ENCODE results near the gene MAS1L.

MAS1L gene

DNA sequence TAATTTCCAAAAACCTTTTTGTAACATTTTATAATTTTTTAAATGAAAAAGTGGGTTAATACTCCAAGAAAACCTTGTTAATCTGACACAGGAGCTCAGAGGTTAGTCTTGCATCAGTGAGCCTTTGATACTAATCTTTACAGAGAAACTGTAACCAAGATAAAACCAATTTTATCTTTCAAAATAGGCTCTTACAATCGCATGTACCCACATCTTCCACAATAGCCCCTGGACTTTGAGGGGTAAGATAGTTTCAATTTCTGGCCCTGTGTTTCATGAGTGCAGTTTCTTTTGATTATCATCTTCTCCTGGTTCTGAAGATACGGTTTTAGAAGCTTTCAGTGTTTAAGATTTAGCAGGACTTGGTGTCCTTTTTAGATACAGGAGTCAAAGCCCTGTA, 34.5 kb upstream of the MAS1L start:
- no peak overlapping the region for H3K4me2 ChIP-seq (ENCODE audit: low read length)
- 0 out of 2 replicates have a peak, but pooled peaks cover 3% of the 10 kb centered on the region for H3K9me3 ChIP-seq (ENCODE audit: control insufficient read depth, insufficient read depth, low read length)
- no peak overlapping the region for H3K27ac ChIP-seq (ENCODE audit: low read depth, low read length)
- no peaks in the 10 kb centered on the region for H4K20me1 ChIP-seq (ENCODE audit: control insufficient read depth, insufficient read depth, low read depth, low read length)
- H3F3A ChIP-seq (ENCODE audit: control insufficient read depth, insufficient read depth), result no peaks in the 10 kb centered on the region
- no peak overlapping the region for H3K4me3 ChIP-seq (ENCODE audit: low read length)
- no peaks in the 10 kb centered on the region; the same call in 1 of the 2 replicates for H3K27me3 ChIP-seq (ENCODE audit: control insufficient read depth, low read length)
- no peaks in the 10 kb centered on the region for H3K36me3 ChIP-seq (ENCODE audit: control insufficient read depth, low read length)
- no peak for TF ChIP-seq EZH2phosphoT487 (IDR thresholded peaks at IDR 0.05; ENCODE audit: borderline replicate concordance, low read length)
- TF ChIP-seq CTCF (IDR thresholded peaks at IDR 0.05; ENCODE audit: low read depth, low read length, poor library complexity, severe bottlenecking), result no peak
- H3K4me1 ChIP-seq (ENCODE audit: control insufficient read depth, low read length), result no peaks in the 10 kb centered on the region
- H3K79me2 ChIP-seq (ENCODE audit: control insufficient read depth, low read length), result no peaks in the 10 kb centered on the region
- no peaks in the 10 kb centered on the region for H3K9me2 ChIP-seq (replicated peaks; ENCODE audit: control insufficient read depth, low read length)

DNA sequence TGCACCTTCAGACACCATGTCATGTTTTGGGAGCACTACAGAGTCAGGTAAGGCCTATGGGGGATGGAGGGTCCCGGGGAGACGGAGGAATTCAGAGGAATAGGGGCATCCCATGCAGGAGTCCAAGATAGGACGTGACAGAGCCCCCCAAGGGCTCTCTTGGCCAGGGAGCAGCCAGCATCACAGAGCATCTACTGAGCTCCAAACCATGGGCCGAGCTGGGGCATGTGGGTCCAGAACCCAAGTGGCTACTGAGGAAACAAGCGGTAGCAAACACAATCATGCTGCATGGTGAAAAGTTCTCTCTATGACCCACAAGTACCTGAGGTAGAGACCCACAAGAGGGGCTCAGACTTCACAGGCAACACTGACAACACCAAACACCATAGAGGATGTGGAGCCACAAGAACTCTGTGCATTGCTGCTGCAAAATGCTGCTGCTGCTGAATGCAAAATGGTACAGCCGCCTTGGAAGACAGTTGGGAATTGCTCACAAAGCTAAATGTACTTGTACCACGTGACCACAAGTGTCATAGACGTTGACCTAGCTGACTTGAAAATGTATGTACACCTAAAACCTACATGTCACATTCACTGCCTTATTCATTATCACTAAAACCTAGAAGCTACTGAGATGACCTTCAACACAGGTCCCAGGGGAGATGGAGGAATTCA, 33.4 kb upstream of the MAS1L start:
- no peaks in the 10 kb centered on the region for H3K4me1 ChIP-seq (ENCODE audit: control insufficient read depth, low read length)
- H3K4me3 ChIP-seq (ENCODE audit: low read length), result no peak overlapping the region
- H3F3A ChIP-seq (ENCODE audit: control insufficient read depth, insufficient read depth), result no peaks in the 10 kb centered on the region
- no peak overlapping the region for H3K4me2 ChIP-seq (ENCODE audit: low read length)
- no peaks in the 10 kb centered on the region for H4K20me1 ChIP-seq (ENCODE audit: control insufficient read depth, insufficient read depth, low read depth, low read length)
- H3K36me3 ChIP-seq (ENCODE audit: control insufficient read depth, low read length), result no peaks in the 10 kb centered on the region
- H3K79me2 ChIP-seq (ENCODE audit: control insufficient read depth, low read length), result no peaks in the 10 kb centered on the region
- 0 out of 2 replicates have a peak, but pooled peaks cover 3% of the 10 kb centered on the region for H3K9me3 ChIP-seq (ENCODE audit: control insufficient read depth, insufficient read depth, low read length)
- H3K27me3 ChIP-seq (ENCODE audit: control insufficient read depth, low read length), result peaks cover 2% of the 10 kb centered on the region; the same call in 1 of the 2 replicates
- no peak for TF ChIP-seq CTCF (IDR thresholded peaks at IDR 0.05; ENCODE audit: low read depth, low read length, poor library complexity, severe bottlenecking)
- TF ChIP-seq EZH2phosphoT487 (IDR thresholded peaks at IDR 0.05; ENCODE audit: borderline replicate concordance, low read length), result no peak
- no peak overlapping the region for H3K27ac ChIP-seq (ENCODE audit: low read depth, low read length)
- H3K9me2 ChIP-seq (replicated peaks; ENCODE audit: control insufficient read depth, low read length), result no peaks in the 10 kb centered on the region

GRCh38 chr6:29520232-29520631, 32.5 kb upstream of the MAS1L start:
- Histone ChIP-seq H3K4me1 (ENCODE audit: control insufficient read depth, low read length) (no peaks in the 10 kb centered on the region), H3F3A (ENCODE audit: control insufficient read depth, insufficient read depth) (no peaks in the 10 kb centered on the region), H3K4me2 (ENCODE audit: low read length) (no peak overlapping the region), H3K9me3 (ENCODE audit: control insufficient read depth, insufficient read depth, low read length) (0 out of 2 replicates have a peak, but pooled peaks cover 3% of the 10 kb centered on the region), H3K27me3 (ENCODE audit: control insufficient read depth, low read length) (peaks cover 4% of the 10 kb centered on the region; the same call in 1 of the 2 replicates), H3K79me2 (ENCODE audit: control insufficient read depth, low read length) (no peaks in the 10 kb centered on the region), H3K36me3 (ENCODE audit: control insufficient read depth, low read length) (no peaks in the 10 kb centered on the region), H4K20me1 (ENCODE audit: control insufficient read depth, insufficient read depth, low read depth, low read length) (no peaks in the 10 kb centered on the region), H3K27ac (ENCODE audit: low read depth, low read length) (no peak overlapping the region), H3K4me3 (ENCODE audit: low read length) (no peak overlapping the region), H3K9me2 (replicated peaks; ENCODE audit: control insufficient read depth, low read length) (no peaks in the 10 kb centered on the region)
- TF ChIP-seq EZH2phosphoT487 (IDR thresholded peaks at IDR 0.05; ENCODE audit: borderline replicate concordance, low read length) (no peak), CTCF (IDR thresholded peaks at IDR 0.05; ENCODE audit: low read depth, low read length, poor library complexity, severe bottlenecking) (no peak)
